Subcutaneous abdominal adipose tissue (tissue), 5 donors: Measurements from ENCODE around the gene HOXC5.

Experiments used
- H3K27ac ChIP-seq: one replicate; pipeline ENCODE4 v1.7.0; 2013; ENCODE audit warnings: low read depth, mild to moderate bottlenecking, inconsistent platforms, low read length, moderate library complexity
- H3K27me3 ChIP-seq, 5 donors: one replicate each; pipeline ENCODE4 v1.7.0; 2013; ENCODE audit warnings: low read length in 5 of 5, inconsistent platforms in 1 of 5; ENCODE audit not compliant: control insufficient read depth in 5 of 5, insufficient read depth in 4 of 5
- H3K36me3 ChIP-seq, 5 donors: one replicate each; pipeline ENCODE4 v1.7.0; 2013; ENCODE audit warnings: low read length in 5 of 5; ENCODE audit not compliant: control insufficient read depth in 5 of 5, insufficient read depth in 5 of 5
- H3K4me1 ChIP-seq, 5 donors: one replicate each; pipeline ENCODE4 v1.7.0; 2013; ENCODE audit warnings: low read length in 5 of 5, mild to moderate bottlenecking in 3 of 5, moderate library complexity in 1 of 5; ENCODE audit not compliant: control insufficient read depth in 5 of 5, insufficient read depth in 5 of 5
- H3K4me3 ChIP-seq, 5 donors: one replicate each; pipeline ENCODE4 v1.7.0; 2013; ENCODE audit warnings: low read length in 5 of 5, low read depth in 1 of 5
- H3K9ac ChIP-seq, 5 donors: one replicate each; pipeline ENCODE4 v1.7.0; 2013; ENCODE audit warnings: low read length in 5 of 5, mild to moderate bottlenecking in 4 of 5, moderate library complexity in 3 of 5
- H3K9me3 ChIP-seq, 5 donors: one replicate each; pipeline ENCODE4 v1.7.0; 2013; ENCODE audit warnings: low read length in 5 of 5; ENCODE audit not compliant: control insufficient read depth in 5 of 5
- donor health status: healthy.
- donor health status: healthy.
- donor health status: healthy.
- donor health status: healthy.
- donor health status: healthy.

The HOXC5 gene

DNA sequence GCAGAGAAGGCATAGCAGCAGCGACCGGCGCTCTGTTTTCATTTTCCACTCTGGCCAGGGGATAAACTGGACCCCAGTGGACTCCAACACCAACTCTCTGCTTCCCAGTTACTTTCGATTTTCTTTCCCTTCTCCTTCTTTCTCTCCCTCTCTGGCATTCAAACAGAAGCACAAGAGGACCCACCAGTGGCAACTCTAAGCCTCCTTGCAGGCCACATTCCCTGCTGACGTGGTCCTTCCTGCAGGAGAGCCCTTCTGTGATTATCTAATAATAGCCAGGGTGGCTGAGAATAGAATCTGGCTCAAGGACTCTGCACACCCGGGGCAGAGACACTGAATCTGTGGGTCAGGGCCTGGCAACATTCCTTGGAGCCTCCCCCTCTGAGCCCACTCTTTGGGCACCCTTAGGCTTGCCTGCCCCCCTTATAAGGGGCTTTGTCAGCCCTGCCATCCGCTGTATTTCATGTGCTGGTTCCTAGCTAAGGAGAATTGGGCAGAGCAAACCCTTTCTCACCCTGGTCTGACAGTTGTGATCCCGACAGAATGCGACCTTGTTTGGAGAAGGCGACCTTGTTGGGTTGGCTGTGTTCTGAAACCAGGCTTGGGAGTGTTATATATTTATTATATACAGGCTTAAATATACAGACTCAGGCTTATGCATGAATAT is 12.8 kb upstream of the HOXC5 start:
- Histone ChIP-seq H3K27me3 (peaks cover 0 to 50% (median 6%) of the 10 kb centered on the region in 5 donors), H3K9me3 (no peaks in the 10 kb centered on the region), H3K4me3 (peak overlapping the region; percentile 57 to 77 (median 65)), H3K27ac (peak overlapping the region; percentile 92), H3K4me1 (peaks cover 8 to 83% (median 66%) of the 10 kb centered on the region in 5 donors), H3K36me3 (no peaks in the 10 kb centered on the region), H3K9ac (peak overlapping the region; percentile 44 to 88 (median 55))

GRCh38 chr12:54020591-54021405 is 12.1 kb upstream of the HOXC5 start:
- no peaks in the 10 kb centered on the region for H3K36me3 ChIP-seq
- H3K9ac ChIP-seq: peak overlapping the region; percentile 28 to 88 (median 46)
- peaks cover 0 to 51% (median 4%) of the 10 kb centered on the region in 5 donors for H3K27me3 ChIP-seq
- H3K27ac ChIP-seq: peak overlapping the region; percentile 92
- peaks cover 8 to 88% (median 74%) of the 10 kb centered on the region in 5 donors for H3K4me1 ChIP-seq
- H3K4me3 ChIP-seq: peak overlapping the region; percentile 57 to 77 (median 65)
- no peaks in the 10 kb centered on the region for H3K9me3 ChIP-seq

DNA sequence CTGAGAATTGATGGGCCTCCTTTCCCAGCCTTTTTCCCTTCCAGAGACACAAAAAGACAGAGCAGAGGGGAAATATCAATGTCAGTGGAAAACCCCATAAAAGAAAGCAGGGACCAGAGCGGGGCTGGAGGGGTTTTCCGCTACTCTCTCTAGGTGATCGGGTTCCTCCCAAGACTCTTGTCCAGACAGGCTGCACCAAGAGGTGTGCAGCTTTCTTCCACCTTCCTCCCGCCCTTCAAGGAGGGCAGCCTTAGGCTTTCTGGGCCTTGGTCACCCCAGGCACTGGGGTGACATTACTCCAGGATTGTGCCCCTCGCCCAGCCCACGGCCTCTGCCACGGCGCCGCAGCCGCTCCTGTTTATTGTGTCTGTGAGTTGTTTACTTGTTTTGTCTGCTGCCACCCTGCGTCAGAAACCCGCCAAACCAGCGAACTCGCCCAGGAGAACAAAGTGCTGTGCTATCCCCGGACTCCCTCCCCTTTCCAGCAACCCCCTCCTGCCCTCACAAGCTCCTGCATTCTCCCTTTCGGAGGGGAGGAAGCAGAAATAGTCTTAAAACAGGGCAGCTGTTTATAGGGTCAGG is 11.3 kb upstream of the HOXC5 start:
- Histone ChIP-seq H3K36me3 (no peaks in the 10 kb centered on the region), H3K4me3 (peak overlapping the region; percentile 57 to 77 (median 65)), H3K9ac (peak overlapping the region; percentile 28 to 88 (median 46)), H3K27ac (peak overlapping the region; percentile 92), H3K9me3 (no peaks in the 10 kb centered on the region), H3K27me3 (peaks cover 0 to 51% (median 4%) of the 10 kb centered on the region in 5 donors), H3K4me1 (peaks cover 8 to 90% (median 81%) of the 10 kb centered on the region in 5 donors)

GRCh38 chr12:54022960-54023884 is 9.6 kb upstream of the HOXC5 start:
- Histone ChIP-seq H3K27me3 (peaks cover 0 to 53% (median 4%) of the 10 kb centered on the region in 5 donors), H3K9me3 (no peaks in the 10 kb centered on the region), H3K9ac (peak overlapping the region in 4 of 5 donors; percentile 42 to 88 (median 62)), H3K4me3 (peak overlapping the region in 4 of 5 donors; percentile 24 to 49 (median 38)), H3K36me3 (no peaks in the 10 kb centered on the region), H3K27ac (peak overlapping the region; percentile 92), H3K4me1 (peaks cover 8 to 95% (median 93%) of the 10 kb centered on the region in 5 donors)

GRCh38 chr12:54024127-54024526 is 8.7 kb upstream of the HOXC5 start:
- Histone ChIP-seq H3K36me3 (no peaks in the 10 kb centered on the region), H3K4me3 (peak overlapping the region; percentile 24 to 49 (median 47)), H3K4me1 (peaks cover 8 to 97% (median 94%) of the 10 kb centered on the region in 5 donors), H3K27me3 (peaks cover 0 to 48% (median 4%) of the 10 kb centered on the region in 5 donors), H3K9ac (peak overlapping the region; percentile 16 to 88 (median 51)), H3K9me3 (no peaks in the 10 kb centered on the region), H3K27ac (peak overlapping the region; percentile 92)

- Histone ChIP-seq H3K4me1 (peaks cover 8 to 96% (median 93%) of the 10 kb centered on the region in 5 donors), H3K9ac (peak overlapping the region; percentile 16 to 88 (median 64))
These were observed 8.1 kb upstream of the HOXC5 start for GRCh38 chr12:54024581-54025305.

GRCh38 chr12:54025499-54026405 is 7.1 kb upstream of the HOXC5 start:
- Histone ChIP-seq H3K27me3 (peaks cover 0 to 48% (median 4%) of the 10 kb centered on the region in 5 donors), H3K4me3 (peak overlapping the region; percentile 8 to 55 (median 37)), H3K9ac (peak overlapping the region in 4 of 5 donors; percentile 32 to 86 (median 68)), H3K4me1 (peaks cover 3 to 94% (median 89%) of the 10 kb centered on the region in 5 donors), H3K27ac (peak overlapping the region; percentile 92), H3K36me3 (no peaks in the 10 kb centered on the region), H3K9me3 (no peaks in the 10 kb centered on the region)

More at GRCh38 chr12:54024581-54025305, 8.1 kb upstream of the HOXC5 start:
- Histone ChIP-seq H3K27me3 (peaks cover 0 to 49% (median 4%) of the 10 kb centered on the region in 5 donors), H3K36me3 (no peaks in the 10 kb centered on the region), H3K9me3 (no peaks in the 10 kb centered on the region), H3K27ac (peak overlapping the region; percentile 92), H3K4me3 (peak overlapping the region in 4 of 5 donors; percentile 39 to 49 (median 48))
